ENCODE results near the gene NEURL1B.
A peak's percentile ranks its signal among the peaks of the same experiment; 100 is the strongest.
"Not testable (repeated sequence)": the region's sequence is repeated elsewhere in the genome, so short reads cannot be mapped to it uniquely, and the experiment has no call there.

Gene NEURL1B

DNA sequence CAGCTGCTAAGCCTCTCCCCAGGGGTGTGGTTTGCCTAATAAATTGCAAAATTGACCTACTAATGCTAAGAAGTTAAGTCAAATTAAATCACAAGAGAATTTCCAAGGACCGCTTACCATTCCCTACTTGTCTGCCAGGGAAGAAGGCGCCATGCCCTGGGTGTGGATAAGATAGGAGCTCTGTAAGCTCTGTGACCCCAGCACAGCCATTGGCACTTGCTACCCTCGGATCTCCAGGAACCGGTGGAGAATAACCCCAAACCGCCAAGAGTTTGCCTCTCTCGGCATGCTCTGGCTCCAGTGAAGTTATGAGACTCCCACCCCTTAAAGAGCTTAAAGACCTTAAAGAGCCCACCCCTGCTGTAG is 58.9 kb downstream of the NEURL1B start:
- no peak for DNase-seq

DNA sequence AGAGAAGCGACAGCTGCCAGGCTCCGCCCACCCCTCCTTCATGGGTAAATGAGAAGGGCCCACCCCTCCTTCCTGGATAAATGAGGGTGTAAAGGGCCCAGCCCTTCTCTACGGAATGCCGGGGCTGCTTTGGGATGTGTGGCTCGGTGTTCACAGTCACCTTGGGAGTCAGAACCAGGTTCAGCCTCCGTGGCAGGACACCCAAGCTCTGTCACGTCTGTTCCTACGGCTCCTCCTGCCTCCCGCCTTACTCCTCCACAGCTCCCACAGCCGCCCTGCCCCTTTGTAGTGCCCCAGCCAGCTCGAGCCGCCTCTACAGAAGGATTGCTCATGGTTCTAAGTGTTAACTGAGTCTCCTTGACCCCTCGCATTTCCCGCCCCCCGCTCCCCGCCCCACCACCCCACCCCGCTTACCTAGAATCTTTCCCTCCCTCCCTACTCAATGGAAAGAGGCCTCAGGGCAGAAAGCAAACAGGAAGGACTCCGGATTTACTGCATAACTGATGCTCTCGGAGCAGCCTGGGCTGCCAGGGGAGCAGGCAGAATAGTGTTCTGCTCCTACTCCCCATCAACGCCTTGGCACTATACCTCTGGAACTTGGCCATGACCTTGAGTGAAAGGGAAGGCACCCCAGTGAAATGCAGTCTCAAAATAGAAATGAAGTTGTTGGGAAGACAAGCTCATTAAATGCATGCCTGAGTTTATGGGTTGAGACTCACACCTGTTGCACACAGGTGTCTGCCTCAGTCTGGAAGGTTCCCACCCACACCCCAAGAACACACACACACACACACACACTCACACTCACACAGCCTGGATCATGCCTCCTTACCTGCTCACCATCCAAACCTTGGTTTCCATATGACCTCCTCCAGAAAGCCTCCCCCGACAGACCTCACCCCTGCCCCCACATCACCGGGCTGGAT is 59.6 kb downstream of the NEURL1B start:
- DNase-seq = no peak

- DNase-seq = no peak
Observed at GRCh38 chr5:172701291-172701656, 60.2 kb downstream of the NEURL1B start.

- no peak for DNase-seq
Observed at GRCh38 chr5:172703952-172704351, 62.9 kb downstream of the NEURL1B start.

GRCh38 chr5:172705576-172706084 is 64.6 kb downstream of the NEURL1B start:
- DNase-seq = no peak

DNA sequence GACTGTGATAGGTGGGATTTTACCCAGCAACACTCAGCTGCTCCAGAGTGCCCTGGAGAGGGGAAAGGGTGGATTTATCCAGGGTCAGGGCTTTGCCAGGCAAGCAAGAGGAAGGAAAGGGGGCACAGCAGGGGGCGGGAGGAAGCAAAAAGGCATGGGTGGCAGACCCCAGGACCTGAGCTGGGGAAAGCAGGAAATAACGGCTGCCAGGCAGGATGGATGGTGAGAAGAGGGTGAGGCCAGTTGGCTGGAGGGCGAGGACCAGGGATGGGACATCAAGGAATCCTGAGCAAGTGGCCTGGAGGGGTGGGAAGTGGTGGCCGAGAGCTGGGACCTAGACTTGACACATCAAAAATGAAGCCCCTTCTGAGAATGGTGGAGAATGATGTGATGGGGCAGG is 65.7 kb downstream of the NEURL1B start:
- no peak for DNase-seq

GRCh38 chr5:172707285-172708182 is 66.5 kb downstream of the NEURL1B start:
- peak in 1 of 2 experiments; percentile 8 for DNase-seq

- no peak for DNase-seq
Observed at GRCh38 chr5:172708183-172708505, 67.1 kb downstream of the NEURL1B start.

DNA sequence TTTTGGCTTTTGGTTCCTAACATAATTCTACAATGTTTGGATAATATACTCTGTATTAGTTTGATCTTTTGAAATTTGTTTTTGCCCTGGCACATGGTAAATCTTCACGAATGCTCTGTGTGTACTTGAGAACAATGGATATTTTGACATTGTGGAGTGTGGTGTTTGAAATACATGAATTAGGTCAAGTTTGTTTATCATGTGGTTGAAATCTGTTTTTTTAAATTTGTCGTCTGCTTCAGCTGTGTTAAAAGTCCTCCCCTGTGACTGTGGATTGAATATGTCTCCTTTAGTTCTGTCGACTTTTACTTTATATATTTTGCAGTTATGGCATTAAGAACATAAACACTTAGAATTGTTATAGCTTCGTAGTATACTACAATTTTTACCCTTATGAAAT is 69.6 kb downstream of the NEURL1B start:
- no peak for DNase-seq

DNA sequence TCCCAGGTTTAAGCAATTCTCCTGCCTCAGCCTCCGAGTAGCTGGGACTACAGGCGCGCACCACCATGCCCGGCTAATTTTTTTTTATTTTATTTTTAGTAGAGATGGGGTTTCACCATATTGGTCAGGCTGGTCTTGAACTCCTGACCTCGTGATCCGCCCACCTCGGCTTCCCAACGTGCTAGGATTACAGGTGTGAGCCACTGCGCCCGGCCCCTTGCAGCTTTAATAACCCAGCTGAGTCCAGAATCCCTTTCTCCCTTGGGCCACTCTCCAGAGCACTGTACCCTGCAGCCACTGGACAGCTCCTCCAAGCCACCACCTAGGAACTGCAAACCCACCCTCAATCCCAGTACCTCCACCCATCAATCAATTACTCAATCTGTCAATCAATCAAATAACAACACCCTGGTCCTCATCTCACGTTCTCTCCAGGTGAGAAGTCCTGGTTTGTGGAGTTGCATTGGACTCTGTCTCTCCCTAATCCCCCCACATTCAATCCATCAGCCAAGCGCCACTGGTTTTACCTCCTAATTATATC is 70.3 kb downstream of the NEURL1B start:
- DNase-seq = not testable (repeated sequence)

DNA sequence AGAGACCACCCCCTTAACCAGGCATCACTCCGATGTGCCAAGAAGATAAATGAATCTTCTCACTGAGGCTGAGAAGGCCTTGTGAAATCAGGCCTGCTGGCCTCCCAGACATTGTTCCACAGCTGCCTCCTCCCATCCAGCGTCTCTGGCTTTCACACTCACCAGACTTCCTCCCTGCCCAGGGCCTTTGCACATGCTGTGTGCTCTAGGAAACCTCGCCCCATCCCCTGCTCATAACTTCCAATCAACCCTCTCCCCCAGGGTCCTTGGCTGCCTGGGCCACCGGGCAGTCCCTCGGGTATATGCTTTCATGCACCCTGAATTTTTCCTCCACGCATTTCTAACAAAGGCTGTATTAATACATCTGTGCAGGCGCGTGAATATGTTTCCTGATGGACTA is 71.5 kb downstream of the NEURL1B start:
- DNase-seq = no peak

GRCh38 chr5:172713113-172713808 is 72.2 kb downstream of the NEURL1B start:
- DNase-seq = no peak

DNA sequence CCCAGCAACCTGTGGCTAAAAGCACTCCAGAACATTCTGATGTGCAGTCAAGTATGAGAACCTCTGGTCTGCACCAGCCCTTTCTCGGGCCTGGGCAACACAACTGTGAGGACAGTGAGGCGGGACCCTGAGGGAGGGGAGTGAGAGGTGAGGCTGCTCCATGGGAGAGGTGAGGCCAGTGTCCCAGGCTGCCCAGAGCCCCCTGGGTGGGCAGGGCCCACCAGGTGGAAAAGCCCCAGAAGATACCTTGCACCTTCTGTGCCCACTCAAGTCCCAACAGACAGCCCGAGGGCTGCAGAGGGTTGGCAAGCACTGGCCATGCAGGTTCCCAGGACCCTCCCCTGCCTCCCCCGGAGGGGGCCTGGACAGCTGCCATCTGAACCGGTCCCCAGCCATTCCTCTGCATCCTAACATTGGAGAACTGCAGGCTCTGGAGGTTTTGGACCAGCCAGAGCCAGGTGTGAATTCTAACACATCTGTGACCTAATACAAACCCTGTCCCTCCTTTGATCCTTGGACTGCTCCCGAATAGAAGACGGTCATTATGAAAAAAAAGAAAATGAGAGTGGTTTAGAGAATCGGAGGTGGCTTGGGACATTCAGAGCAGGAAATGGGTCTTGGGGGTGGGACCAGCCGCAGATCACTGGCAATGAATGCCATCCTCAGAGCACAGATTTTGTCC is 72.9 kb downstream of the NEURL1B start:
- no peak for DNase-seq

- DNase-seq = peak; percentile 51 to 59
Observed at GRCh38 chr5:172714491-172715420, 73.7 kb downstream of the NEURL1B start.

GRCh38 chr5:172715421-172715780 is 74.3 kb downstream of the NEURL1B start:
- no peak for DNase-seq

GRCh38 chr5:172715931-172716682 is 75.0 kb downstream of the NEURL1B start:
- DNase-seq = no peak

DNA sequence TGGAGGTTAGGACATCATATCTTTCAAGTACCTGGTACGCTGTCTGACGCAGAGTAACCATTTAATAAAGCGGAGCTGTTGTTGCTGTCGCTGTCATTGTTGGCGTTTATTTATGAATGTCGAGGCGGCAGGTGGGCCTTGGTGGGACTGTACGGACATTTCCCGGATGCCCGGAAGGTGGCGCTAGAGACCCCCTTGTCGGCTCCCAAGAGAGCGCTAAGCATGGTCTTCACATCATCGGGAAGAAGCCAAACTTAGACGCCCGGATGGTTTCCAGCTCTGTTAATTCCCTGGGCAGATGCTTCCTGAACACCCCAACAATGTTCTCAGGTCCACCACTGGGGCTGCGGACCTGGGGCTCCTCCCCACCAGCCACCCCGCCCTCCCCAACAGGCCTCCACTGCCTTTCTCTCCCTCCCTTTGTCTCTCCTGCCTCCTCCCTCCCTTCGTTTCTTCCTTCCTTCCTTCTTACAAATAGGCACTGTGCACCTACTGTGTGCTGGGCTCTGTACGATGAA is 75.8 kb downstream of the NEURL1B start:
- peak; percentile 70 to 74 for DNase-seq

GRCh38 chr5:172717481-172718195 is 76.6 kb downstream of the NEURL1B start:
- no peak for DNase-seq

DNA sequence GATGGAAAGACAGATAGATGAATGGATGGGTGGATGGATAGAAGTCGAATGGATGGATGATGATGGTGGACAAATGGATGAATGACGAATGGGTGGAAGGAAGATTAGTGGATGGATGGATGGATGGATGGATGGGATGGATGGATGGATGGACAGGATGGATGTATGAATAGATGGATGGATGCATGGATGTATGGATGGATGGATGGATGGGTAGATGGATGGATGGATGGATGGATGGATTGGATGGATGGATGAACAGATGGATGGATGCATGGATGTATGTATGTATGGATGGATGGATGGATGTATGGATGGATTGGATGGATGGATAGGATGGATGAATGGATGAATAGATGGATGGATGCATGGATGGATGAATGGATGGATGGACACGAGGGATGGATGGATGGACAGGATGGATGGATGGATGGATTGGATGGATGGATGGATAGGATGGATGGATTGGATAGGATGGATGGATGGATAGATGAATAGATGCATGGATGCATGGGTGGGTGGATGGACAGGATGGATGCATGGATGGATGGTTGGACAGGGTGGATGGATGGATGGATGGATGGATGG is 77.6 kb downstream of the NEURL1B start:
- no peak for DNase-seq

Data from NCI-H2081 (cell line).